Activated CD8-positive, alpha-beta memory T cell treated with anti-CD3 and anti-CD28 coated beads, Interleukin-2, amount 10 ng/mL, durations not matched to agents 7 days and 5 days (primary cell): Measurements from ENCODE around the gene NOL4. TPM values are rescaled to one million over a fixed set of nuclear protein-coding genes. Genes with fewer than 3 reads are reported as not detected.

Experiments
- ATAC-seq: fragments of 150-1000 bp; cut with Tn5 transposase; one replicate; pipeline ENCODE4 v1.10.0; 2021; ENCODE audit warnings: moderate library complexity
- CTCF ChIA-PET: fragments of 350-600 bp; sonication (Branson Sonifier 250); formaldehyde crosslinking; loops from one replicate; lab custom pipeline; 2021; ENCODE audit warnings: antibody characterized with exemption; lab: Charles Lee
- DNase-seq: peaks from one replicate; pipeline ENCODE4 v3.0.0-alpha.2; 2020
- H3K27ac Mint-ChIP-seq: one replicate; pipeline ENCODE4 v1.8.0; 2021; ENCODE audit warnings: mild to moderate bottlenecking, mixed read lengths
- H3K27me3 Mint-ChIP-seq: one replicate; pipeline ENCODE4 v1.8.0; 2021; ENCODE audit warnings: mixed read lengths
- H3K36me3 Mint-ChIP-seq: one replicate; pipeline ENCODE4 v1.8.0; 2021; ENCODE audit warnings: mild to moderate bottlenecking, mixed read lengths
- H3K4me1 Mint-ChIP-seq: one replicate; pipeline ENCODE4 v1.8.0; 2021; ENCODE audit warnings: mixed read lengths
- H3K4me3 Mint-ChIP-seq: one replicate; pipeline ENCODE4 v1.8.0; 2021; ENCODE audit warnings: mild to moderate bottlenecking, moderate library complexity, mixed read lengths
- H3K9me3 Mint-ChIP-seq: one replicate; pipeline ENCODE4 v1.8.0; 2022; ENCODE audit warnings: low read depth, mixed read lengths
- total RNA-seq, 2 experiments: library from RNA; stranded (reverse); gene quantifications; one replicate each; pipeline ENCODE4 v1.2.3, GENCODE V29; 2021

NOL4 gene
- total RNA-seq, 2 experiments from 2014 or later = not detected

GRCh38 chr18:34222307-34223163 is 2.2 kb downstream of the NOL4 start:
- Mint-ChIP-seq H3K36me3 (peaks cover 3% of the 10 kb centered on the region), H3K27ac (peak overlapping the region; percentile 44), H3K9me3 (no peaks in the 10 kb centered on the region), H3K27me3 (peaks cover 29% of the 10 kb centered on the region), H3K4me3 (no peak overlapping the region), H3K4me1 (no peaks in the 10 kb centered on the region)
- DNase-seq = no peak
- CTCF ChIA-PET = no interaction called here
- ATAC-seq = no peak

DNA sequence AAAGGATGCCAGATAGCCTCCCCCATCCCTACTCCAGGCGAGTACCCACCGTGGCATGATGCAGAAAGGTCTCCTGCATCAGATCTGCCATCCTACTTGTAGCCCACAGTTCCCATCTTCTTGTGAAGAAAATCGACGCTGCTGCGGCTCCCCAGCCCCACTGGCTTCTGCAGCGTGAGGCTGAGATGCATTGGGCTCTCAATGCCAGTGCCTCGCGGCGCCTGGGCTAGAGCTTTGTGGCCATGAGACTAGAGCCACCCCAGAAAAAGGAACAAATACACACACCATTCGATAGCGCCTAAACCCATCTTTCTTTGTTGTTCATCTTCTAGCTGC is 2.8 kb downstream of the NOL4 start:
- H3K27me3 Mint-ChIP-seq = peaks cover 29% of the 10 kb centered on the region
- no peak overlapping the region for H3K4me3 Mint-ChIP-seq
- H3K27ac Mint-ChIP-seq = peak overlapping the region; percentile 44
- ATAC-seq (no peak), DNase-seq (no peak)
- H3K9me3 Mint-ChIP-seq = no peaks in the 10 kb centered on the region
- CTCF ChIA-PET = no interaction called here
- peaks cover 3% of the 10 kb centered on the region for H3K36me3 Mint-ChIP-seq
- no peaks in the 10 kb centered on the region for H3K4me1 Mint-ChIP-seq

DNA sequence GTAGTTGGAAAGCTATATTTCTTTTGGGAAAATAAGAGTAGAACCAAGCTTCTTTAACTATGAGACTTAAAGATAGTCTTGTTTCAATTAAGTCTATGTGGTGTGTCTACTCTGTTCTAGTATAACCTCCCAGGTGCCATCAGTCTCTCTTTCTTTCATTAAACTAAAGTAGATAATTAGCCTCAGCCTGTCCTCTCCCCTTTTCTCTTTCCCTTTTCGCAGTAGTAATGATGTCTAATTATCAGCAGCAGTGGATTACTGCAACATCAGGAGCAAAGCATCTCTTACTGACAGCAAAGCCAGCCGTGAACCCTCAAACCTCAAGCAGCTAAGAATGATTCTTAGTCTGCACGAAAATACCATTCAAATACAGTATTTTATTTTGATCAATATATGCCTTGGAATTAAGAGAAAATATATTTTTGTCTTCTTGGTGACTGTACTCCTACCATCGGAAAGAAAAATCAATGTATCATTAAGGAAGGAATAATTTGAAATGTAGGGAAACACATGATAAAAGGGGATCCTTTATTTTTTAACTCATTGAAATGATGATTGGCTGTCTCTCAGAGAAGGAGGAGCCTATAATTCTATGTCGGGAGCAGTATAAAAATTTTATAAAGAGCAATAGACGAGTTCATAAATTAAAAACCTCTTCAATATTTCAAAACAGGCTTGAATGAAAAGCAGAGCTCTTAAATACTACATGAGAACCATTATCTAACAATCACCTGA is 4.5 kb downstream of the NOL4 start:
- no peaks in the 10 kb centered on the region for H3K9me3 Mint-ChIP-seq
- no peak for ATAC-seq
- H3K27me3 Mint-ChIP-seq = peaks cover 29% of the 10 kb centered on the region
- CTCF ChIA-PET = no interaction called here
- no peak overlapping the region for H3K4me3 Mint-ChIP-seq
- no peaks in the 10 kb centered on the region for H3K4me1 Mint-ChIP-seq
- no peak for DNase-seq
- peaks cover 2% of the 10 kb centered on the region for H3K36me3 Mint-ChIP-seq
- H3K27ac Mint-ChIP-seq = no peak overlapping the region

GRCh38 chr18:34219651-34220050 is 5.1 kb downstream of the NOL4 start:
- Mint-ChIP-seq H3K36me3 (peaks cover 2% of the 10 kb centered on the region), H3K9me3 (peaks cover 4% of the 10 kb centered on the region), H3K4me3 (no peak overlapping the region), H3K27me3 (peaks cover 28% of the 10 kb centered on the region), H3K27ac (no peak overlapping the region), H3K4me1 (no peaks in the 10 kb centered on the region)
- DNase-seq (no peak), ATAC-seq (no peak)
- CTCF ChIA-PET = no interaction called here

GRCh38 chr18:34212511-34212910 is 12.2 kb downstream of the NOL4 start:
- no peak for ATAC-seq
- no peak overlapping the region for H3K27ac Mint-ChIP-seq
- H3K36me3 Mint-ChIP-seq = no peaks in the 10 kb centered on the region
- no peak overlapping the region for H3K4me3 Mint-ChIP-seq
- peaks cover 4% of the 10 kb centered on the region for H3K9me3 Mint-ChIP-seq
- H3K4me1 Mint-ChIP-seq = no peaks in the 10 kb centered on the region
- CTCF ChIA-PET = no interaction called here
- DNase-seq = no peak
- H3K27me3 Mint-ChIP-seq = no peaks in the 10 kb centered on the region

DNA sequence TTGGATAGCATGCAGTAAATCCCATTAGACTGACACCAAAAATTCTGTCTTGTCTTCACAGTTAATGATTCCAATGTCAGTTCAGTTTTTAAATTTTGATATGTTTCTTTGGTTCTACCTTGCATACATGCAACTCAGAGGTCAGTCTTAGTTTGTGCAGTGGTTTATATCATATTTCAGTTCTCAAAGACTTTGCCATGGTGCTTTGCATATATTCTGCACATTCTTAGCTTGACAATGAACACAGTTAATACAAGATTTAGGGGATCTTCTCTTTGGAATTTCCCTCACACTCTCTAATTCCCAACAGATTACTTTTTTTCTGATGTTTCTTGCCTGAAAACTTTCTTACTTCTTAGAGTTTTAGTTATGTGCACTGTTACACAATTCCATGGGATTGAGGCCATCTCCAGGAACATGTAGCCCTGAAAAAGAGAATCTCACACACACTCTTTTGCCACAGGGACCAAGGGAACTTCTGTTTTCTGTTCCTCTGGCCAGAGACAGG is 17.3 kb downstream of the NOL4 start:
- H3K27ac Mint-ChIP-seq = no peak overlapping the region
- no peaks in the 10 kb centered on the region for H3K27me3 Mint-ChIP-seq

DNA sequence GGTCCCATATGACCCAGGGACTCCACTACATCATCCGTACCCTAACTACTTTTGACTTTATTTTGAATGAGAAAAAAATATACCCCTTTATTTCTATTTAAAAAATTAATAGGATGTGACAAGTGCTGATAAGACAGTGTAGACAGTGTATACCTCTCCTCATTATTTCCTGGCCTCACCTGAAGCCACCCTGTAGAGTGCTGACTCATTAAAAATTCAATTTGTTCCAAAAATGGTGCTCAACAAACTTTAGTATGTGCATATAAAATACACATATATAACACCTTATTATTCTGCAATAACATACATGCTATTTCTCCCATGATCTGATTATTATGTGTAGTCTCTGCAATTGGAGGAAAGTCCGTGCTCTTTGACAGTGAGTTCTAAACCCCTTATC is 20.8 kb downstream of the NOL4 start:
- H3K9me3 Mint-ChIP-seq = peaks cover 4% of the 10 kb centered on the region
- no peaks in the 10 kb centered on the region for H3K27me3 Mint-ChIP-seq
- ATAC-seq (no peak), DNase-seq (no peak)
- CTCF ChIA-PET = no interaction called here
- H3K27ac Mint-ChIP-seq = no peak overlapping the region
- no peaks in the 10 kb centered on the region for H3K36me3 Mint-ChIP-seq
- no peaks in the 10 kb centered on the region for H3K4me1 Mint-ChIP-seq
- no peak overlapping the region for H3K4me3 Mint-ChIP-seq

More for the DNA sequence above, 17.3 kb downstream of the NOL4 start:
- DNase-seq (no peak), ATAC-seq (no peak)
- Mint-ChIP-seq H3K4me1 (no peaks in the 10 kb centered on the region), H3K4me3 (no peak overlapping the region), H3K36me3 (no peaks in the 10 kb centered on the region), H3K9me3 (no peaks in the 10 kb centered on the region)
- CTCF ChIA-PET = no interaction called here

DNA sequence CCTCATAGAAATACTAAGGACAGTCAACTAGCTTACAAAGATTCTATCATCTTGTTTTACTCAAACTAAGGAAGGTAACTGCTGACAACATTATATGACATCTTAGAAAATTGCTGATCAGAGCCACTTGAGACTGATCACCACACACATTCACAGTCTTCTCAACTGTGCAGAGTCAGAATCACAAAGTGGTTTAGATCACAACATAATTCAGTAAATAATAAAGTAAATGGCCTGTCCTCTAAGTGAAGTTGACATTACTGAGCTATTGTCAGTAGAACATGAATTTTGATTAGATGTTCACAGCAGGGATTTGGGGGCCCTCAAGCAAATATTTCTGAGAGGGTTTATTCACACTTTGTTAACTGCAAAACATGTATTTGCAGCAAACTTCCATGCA is 28.5 kb downstream of the NOL4 start:
- DNase-seq (no peak), ATAC-seq (no peak)
- Mint-ChIP-seq H3K9me3 (peaks cover 4% of the 10 kb centered on the region), H3K27ac (no peak overlapping the region), H3K4me3 (no peak overlapping the region), H3K27me3 (no peaks in the 10 kb centered on the region), H3K4me1 (no peaks in the 10 kb centered on the region), H3K36me3 (no peaks in the 10 kb centered on the region)
- CTCF ChIA-PET = no interaction called here

DNA sequence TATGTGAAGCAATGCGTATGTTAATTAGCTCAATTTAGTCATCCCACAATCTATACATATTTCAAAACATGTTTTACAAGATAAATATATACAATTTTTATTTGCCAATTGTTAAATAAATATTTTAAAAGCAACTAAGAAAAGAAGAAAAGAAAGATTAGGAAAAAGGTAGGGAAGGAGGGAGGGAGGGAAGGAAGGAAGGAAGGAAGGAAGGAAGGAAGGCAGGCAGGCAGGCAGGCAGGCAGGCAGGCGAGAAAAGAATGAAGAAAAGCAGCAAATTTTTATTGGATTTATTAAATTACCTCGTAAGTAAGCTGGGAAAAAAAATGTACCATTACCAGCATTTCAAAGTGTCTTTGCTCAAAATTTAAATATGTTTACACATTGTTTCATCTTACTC is 30.5 kb downstream of the NOL4 start:
- Mint-ChIP-seq H3K4me3 (no peak overlapping the region), H3K9me3 (peaks cover under 1% of the 10 kb centered on the region), H3K4me1 (no peaks in the 10 kb centered on the region), H3K27ac (no peak overlapping the region), H3K36me3 (no peaks in the 10 kb centered on the region), H3K27me3 (no peaks in the 10 kb centered on the region)
- DNase-seq (no peak), ATAC-seq (no peak)
- CTCF ChIA-PET = no interaction called here

DNA sequence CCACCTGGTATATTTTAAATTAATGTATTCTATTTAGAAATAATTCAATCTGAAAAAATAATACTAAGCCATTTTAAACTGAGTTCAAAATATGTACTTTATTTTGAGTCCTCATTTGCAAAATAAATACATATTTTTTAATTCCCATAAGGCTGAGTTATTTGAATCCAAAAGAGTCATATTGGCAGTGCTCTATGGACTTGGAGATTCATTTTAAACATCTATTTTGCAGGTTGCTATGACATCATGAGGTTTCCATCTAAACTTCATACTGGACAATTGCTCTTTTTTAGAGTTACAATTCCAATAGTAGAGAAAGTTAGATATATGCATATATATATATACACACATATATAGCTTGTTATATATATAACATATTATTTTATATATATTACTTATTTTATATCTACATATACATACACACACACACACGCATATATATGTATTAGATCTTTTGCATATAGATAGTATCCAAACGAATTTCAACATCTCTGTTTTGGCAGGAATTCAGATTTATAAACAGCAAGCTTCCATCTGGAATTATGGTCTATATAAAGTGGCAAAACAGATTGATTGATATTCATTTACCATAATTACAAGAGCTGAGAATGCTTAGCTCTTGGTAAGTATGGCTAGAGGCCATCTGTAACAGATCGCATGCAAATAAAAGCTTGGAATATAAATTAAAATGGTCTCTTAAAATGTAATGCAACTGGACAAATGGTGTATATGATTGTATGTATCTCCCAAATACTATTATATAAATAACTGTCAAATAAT is 34.9 kb downstream of the NOL4 start:
- Mint-ChIP-seq H3K27me3 (no peaks in the 10 kb centered on the region), H3K4me3 (no peak overlapping the region), H3K4me1 (no peaks in the 10 kb centered on the region), H3K9me3 (peaks cover 2% of the 10 kb centered on the region), H3K27ac (no peak overlapping the region), H3K36me3 (no peaks in the 10 kb centered on the region)
- CTCF ChIA-PET = no interaction called here
- no peak for DNase-seq
- no peak for ATAC-seq
